ENCODE data around the gene MDK. TPM values are rescaled to one million over a fixed set of nuclear protein-coding genes. Genes with fewer than 3 reads are reported as not detected.
A peak's percentile ranks its signal among the peaks of the same experiment; 100 is the strongest.

MDK gene
- total and polyA plus RNA-seq, 9 donors: 211 to 634 (median 411) TPM

DNA sequence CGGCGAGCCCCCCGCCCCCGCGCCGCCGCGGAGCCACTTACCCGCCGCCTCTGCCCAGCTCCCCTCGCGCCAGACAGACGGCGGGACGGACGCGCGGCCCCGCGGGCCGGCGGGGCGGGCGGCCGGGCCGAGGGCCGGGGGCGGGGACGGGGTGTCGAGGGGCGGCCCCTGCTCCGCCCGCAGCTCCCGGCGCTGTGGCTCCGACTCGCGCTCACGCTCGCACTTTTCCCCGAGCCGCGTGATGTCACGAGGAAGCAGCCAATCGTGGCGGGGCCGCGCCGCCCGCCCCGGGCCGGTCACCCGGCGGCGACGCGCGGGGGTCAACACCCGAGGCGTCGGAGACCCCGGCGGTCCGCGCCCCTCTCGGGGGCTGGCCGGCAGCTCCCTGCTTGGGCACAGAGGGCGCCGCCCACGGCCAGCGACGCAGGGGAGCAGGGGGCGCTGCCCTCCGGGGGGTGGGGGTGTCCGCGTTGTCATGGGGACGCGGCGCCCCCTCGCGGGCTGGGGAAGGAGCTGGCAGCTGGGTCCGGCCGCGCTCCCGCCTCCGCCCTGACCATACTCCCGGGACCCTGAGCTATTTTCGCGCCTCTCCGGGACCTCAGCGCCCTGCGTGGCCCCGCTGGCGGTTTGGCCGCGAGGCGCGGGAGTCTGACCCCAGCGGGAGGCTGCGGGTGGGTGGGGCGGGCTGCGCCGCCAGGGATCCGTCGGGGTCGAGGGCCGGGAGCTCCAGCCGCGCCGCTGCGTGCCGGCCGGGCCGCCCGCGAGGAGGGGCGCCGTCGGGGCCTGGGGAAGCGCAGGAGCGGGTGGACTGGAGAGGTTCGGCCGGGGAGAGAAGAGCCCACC, 10.3 kb downstream of the MDK start, which contains the start of gene CHRM4:
CHRM4 (minus strand) TSS at position 199 of the 843 bp plus-strand sequence. CDS start 5,219 bp downstream, outside the sequence.
- Histone ChIP-seq H3K4me1 (ENCODE audit: insufficient read depth) (peaks cover 19% of the 10 kb centered on the region), H3K27ac (no peak within 1 kb of the TSS), H3K4me3 (peak within 1 kb of the TSS; percentile 17), H3K27me3 (peaks cover 4% of the 10 kb centered on the region), H3K36me3 (no peaks in the 10 kb centered on the region), H3K9me3 (no peaks in the 10 kb centered on the region)
- peak in 1 of 5 donors; percentile 53 for DNase-seq
- WGBS, 3 donors: 0 to 1% (median 1%) methylated on average over 4 to 123 of the region's 123 CpGs
- intact Hi-C loops (cut with DNase I): loop anchor here in 1 of 4 donors (10.0 kb wide), 1 partner anchor 223 kb away; the partner anchor contains the start of genes ATG13 and HARBI1
- TF ChIP-seq, protein P1, sequence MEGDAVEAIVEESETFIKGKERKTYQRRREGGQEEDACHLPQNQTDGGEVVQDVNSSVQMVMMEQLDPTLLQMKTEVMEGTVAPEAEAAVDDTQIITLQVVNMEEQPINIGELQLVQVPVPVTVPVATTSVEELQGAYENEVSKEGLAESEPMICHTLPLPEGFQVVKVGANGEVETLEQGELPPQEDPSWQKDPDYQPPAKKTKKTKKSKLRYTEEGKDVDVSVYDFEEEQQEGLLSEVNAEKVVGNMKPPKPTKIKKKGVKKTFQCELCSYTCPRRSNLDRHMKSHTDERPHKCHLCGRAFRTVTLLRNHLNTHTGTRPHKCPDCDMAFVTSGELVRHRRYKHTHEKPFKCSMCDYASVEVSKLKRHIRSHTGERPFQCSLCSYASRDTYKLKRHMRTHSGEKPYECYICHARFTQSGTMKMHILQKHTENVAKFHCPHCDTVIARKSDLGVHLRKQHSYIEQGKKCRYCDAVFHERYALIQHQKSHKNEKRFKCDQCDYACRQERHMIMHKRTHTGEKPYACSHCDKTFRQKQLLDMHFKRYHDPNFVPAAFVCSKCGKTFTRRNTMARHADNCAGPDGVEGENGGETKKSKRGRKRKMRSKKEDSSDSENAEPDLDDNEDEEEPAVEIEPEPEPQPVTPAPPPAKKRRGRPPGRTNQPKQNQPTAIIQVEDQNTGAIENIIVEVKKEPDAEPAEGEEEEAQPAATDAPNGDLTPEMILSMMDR (IDR thresholded peaks at IDR 0.05): no peak
- TF ChIP-seq EP300 (IDR thresholded peaks at IDR 0.05): no peak
- no peak for TF ChIP-seq POLR2A (IDR thresholded peaks at IDR 0.05)

DNA sequence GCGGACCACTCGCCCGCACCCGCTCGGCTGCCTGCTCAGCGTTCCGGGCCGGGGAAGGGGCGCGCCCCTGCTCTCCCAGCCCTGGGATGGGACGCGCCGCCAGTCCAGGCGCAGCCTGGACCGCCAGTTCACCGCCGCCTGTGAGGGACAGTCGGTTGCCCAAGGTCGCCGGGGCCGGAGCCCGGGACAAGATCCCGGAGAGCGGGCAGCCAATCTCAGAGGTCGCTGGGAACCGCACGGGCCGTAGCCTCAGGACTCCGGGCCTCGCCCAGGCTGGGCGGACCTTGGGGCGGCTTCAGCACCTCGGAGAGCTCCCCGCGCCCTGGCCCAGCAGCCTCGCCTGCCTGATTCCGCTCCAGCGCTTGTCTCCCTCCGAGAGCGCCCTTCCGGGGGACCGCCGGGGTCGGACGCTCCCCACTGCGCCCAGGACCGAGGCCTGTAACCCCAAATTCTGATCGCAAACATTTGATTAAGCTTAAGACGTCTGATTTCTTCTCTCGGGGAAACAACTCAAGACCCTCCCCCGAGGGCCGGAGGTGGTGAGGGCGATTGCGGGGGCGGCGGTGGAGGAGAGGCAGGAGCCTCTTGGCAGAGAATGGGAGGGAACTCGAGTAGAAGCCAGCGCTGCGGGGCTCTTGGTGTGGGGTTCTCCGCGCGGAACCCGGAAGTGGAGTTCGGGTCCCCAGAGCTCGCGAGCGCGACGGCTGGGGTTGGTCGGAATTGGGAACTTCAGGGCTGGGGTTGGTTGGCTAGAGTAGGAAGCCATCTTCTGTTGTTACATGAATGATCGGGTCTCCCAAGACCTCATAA, 11.2 kb downstream of the MDK start:
- Histone ChIP-seq H3K4me3 (no peak overlapping the region), H3K4me1 (ENCODE audit: insufficient read depth) (peaks cover 19% of the 10 kb centered on the region), H3K9me3 (no peaks in the 10 kb centered on the region), H3K27ac (no peak overlapping the region), H3K27me3 (peaks cover 4% of the 10 kb centered on the region), H3K36me3 (no peaks in the 10 kb centered on the region)
- DNase-seq: peak; percentile 80 to 92 (median 87)
- whole genome bisulfite sequencing, 3 donors: 1 to 3% (median 2%) methylated on average over 53 to 71 of the region's 71 CpGs
- intact Hi-C loops (cut with DNase I): loop anchor here in 1 of 4 donors (10.0 kb wide), 1 partner anchor 222 kb away; the partner anchor contains the start of genes ATG13 and HARBI1
- TF ChIP-seq POLR2A (IDR thresholded peaks at IDR 0.05) (no peak), EP300 (IDR thresholded peaks at IDR 0.05) (no peak)
- TF ChIP-seq, protein P1 (IDR thresholded peaks at IDR 0.05): no peak

DNA sequence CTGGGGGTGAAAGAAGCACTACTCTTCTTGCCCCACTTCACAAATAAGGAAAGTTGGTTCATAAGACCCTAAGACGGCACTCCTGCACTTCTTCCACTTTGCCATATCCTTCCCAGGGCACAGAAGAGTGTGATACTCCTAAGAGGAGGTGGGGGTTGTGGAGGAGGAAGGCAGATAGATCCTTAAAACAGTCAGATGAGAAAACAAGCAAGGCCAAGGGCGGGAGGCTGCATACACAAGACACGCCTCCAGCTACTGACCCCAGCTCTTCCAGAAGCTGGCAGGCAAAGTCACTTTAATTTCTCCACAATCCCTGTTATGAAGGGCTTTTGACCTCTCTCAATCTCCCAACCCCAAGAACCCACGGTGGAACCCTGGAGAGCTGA, 11.8 kb downstream of the MDK start:
- Histone ChIP-seq H3K9me3 (no peaks in the 10 kb centered on the region), H3K27me3 (peaks cover 4% of the 10 kb centered on the region), H3K36me3 (no peaks in the 10 kb centered on the region), H3K4me3 (no peak overlapping the region), H3K27ac (no peak overlapping the region), H3K4me1 (ENCODE audit: insufficient read depth) (peaks cover 19% of the 10 kb centered on the region)
- no peak for DNase-seq
- WGBS, 3 donors: 38 to 44% (median 44%) methylated on average over 4 of the region's 4 CpGs
- TF ChIP-seq EP300 (IDR thresholded peaks at IDR 0.05): no peak
- no peak for TF ChIP-seq POLR2A (IDR thresholded peaks at IDR 0.05)
- TF ChIP-seq, protein P1 (IDR thresholded peaks at IDR 0.05): no peak
- intact Hi-C loops (cut with DNase I): loop anchor here in 1 of 4 donors (10.0 kb wide), 1 partner anchor 222 kb away; the partner anchor contains the start of genes ATG13 and HARBI1

GRCh38 chr11:46393759-46394158, 12.3 kb downstream of the MDK start:
- H3K27ac ChIP-seq: no peak overlapping the region

More at GRCh38 chr11:46393759-46394158, 12.3 kb downstream of the MDK start:
- Histone ChIP-seq H3K27me3 (peaks cover 4% of the 10 kb centered on the region), H3K36me3 (no peaks in the 10 kb centered on the region), H3K4me3 (no peak overlapping the region), H3K4me1 (ENCODE audit: insufficient read depth) (peaks cover 19% of the 10 kb centered on the region), H3K9me3 (no peaks in the 10 kb centered on the region)
- no peak for TF ChIP-seq EP300 (IDR thresholded peaks at IDR 0.05)
- no peak for TF ChIP-seq POLR2A (IDR thresholded peaks at IDR 0.05)
- TF ChIP-seq, protein P1 (IDR thresholded peaks at IDR 0.05): no peak
- WGBS, 3 donors: 71 to 83% (median 77%) methylated on average over 4 of the region's 4 CpGs
- intact Hi-C loops (cut with DNase I): loop anchor here in 1 of 4 donors (10.0 kb wide), 1 partner anchor 221 kb away; the partner anchor contains the start of genes ATG13 and HARBI1
- DNase-seq: no peak
